ENCODE measurements around the gene CEP192. TPM values are rescaled to one million over a fixed set of nuclear protein-coding genes. Genes with fewer than 3 reads are reported as not detected.
A peak's percentile ranks its signal among the peaks of the same experiment; 100 is the strongest.

CEP192 gene
- total RNA-seq, result 10 to 100 TPM; 36.7 to 40.9 TPM
- polyA plus RNA-seq, result 1 to 10 TPM; 3.0 to 6.7 (median 5.2) TPM
- total RNA-seq, result 69.5 to 152 (median 120) reads per million in 6 experiments

DNA sequence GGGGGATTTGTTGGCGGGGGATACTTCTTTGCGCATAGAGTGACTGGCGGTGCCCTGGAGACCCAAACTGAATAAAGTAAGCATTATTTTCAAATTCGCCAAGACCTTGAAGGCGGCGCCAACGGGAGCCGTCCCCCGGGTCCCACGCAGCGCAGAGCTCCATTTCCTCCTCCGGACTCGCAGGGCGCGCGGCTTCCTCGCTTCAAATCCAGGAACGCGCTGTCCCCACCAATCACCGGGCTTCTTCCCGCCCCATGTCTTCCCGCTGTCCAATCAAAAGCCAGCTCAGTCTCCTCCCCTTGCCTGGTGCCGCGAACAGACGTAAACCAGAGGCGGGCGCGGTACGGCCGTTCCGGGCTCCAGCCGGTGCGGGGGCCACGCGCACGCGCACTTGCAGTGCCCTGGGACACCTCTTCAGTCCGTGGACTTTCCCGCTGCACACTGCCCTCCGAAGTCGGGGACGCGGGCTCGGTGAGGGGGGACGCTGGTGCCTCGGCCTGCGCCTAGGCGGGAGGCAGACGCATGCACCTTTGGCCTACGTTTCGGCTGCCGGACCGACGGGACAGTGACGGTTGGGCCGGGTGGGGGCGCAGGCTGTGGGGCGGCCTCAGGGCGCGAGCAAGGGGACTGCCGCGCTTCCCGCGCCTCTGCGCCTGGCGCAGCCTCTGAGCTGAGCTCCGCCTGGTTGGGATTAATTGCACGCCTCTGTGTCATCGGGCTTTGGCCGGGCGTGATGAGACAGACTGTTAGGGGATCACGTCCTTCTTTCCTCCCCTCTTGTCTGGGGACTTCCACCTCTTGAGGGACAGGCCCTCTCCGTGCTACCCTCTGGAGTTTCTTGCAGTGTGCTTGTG lies at the start of gene CEP192:
CEP192 (plus strand) TSS at position 396 of the 854 bp plus-strand sequence. CDS start 8,063 bp downstream, outside the sequence.
- POLR2A ChIA-PET, result interaction anchor here (0.8 to 3.5 kb wide), 9 partner anchors 9 to 614 kb away, joined by 3 to 41 read pairs (median 7); partner anchors contain the start of genes AFG3L2, CEP76, PSMG2 and PTPN2
- H3K36me3 Mint-ChIP-seq, result peaks cover 0 to 6% (median 0%) of the 10 kb centered on the region in 3 donors
- H3K4me3 Mint-ChIP-seq, result peak within 1 kb of the TSS; percentile 89 to 99 (median 97)
- H3K27me3 Mint-ChIP-seq, result no peaks in the 10 kb centered on the region
- H3K4me1 Mint-ChIP-seq, result peaks cover 18 to 34% (median 20%) of the 10 kb centered on the region in 4 donors
- H3K27ac Mint-ChIP-seq, result peak within 1 kb of the TSS; percentile 84 to 98 (median 94)
- ATAC-seq (peak; percentile 93 to 97), DNase-seq (peak; percentile 95 to 99 (median 97))
- no peaks in the 10 kb centered on the region for H3K9me3 Mint-ChIP-seq

GRCh38 chr18:12943215-12943614 lies 47.9 kb upstream of the CEP192 start:
- ATAC-seq (no peak), DNase-seq (no peak)
- Mint-ChIP-seq H3K4me3 (no peak overlapping the region), H3K27ac (no peak overlapping the region), H3K27me3 (no peaks in the 10 kb centered on the region), H3K4me1 (peaks cover 10 to 23% (median 18%) of the 10 kb centered on the region in 4 donors), H3K36me3 (no peaks in the 10 kb centered on the region), H3K9me3 (no peaks in the 10 kb centered on the region)
- POLR2A ChIA-PET, result no interaction called here

DNA sequence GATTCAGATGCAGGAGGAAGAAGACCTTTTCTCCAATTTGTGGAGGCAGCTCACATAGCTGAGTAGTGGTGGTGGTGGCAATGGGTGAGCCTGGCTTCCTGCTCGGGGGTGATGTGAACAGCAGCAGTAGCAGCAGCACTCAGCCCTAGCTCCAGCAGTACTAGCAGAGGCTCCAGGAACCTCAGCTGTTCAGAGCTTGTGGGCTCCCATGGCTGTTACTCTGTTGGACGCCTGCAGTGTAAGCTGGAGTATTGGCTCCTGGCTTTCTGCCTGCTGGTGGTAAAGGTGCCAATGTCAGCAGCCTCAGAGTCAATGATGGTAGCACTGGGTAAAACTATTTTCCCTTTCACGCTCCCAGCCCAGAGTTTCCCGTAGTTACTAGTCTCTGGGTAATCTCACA lies 46.5 kb upstream of the CEP192 start:
- no peaks in the 10 kb centered on the region for H3K9me3 Mint-ChIP-seq
- peaks cover 0 to 1% (median 0%) of the 10 kb centered on the region in 3 donors for H3K36me3 Mint-ChIP-seq
- H3K4me1 Mint-ChIP-seq, result peaks cover 10 to 34% (median 23%) of the 10 kb centered on the region in 4 donors
- no peak for DNase-seq
- POLR2A ChIA-PET, result interaction anchor here (0.5 kb wide), 1 partner anchor 49 kb away, joined by 3 read pairs; no protein-coding TSS in a partner anchor
- H3K4me3 Mint-ChIP-seq, result no peak overlapping the region
- no peak for ATAC-seq
- H3K27ac Mint-ChIP-seq, result peak overlapping the region in 1 of 10 donors; percentile 19
- H3K27me3 Mint-ChIP-seq, result no peaks in the 10 kb centered on the region

DNA sequence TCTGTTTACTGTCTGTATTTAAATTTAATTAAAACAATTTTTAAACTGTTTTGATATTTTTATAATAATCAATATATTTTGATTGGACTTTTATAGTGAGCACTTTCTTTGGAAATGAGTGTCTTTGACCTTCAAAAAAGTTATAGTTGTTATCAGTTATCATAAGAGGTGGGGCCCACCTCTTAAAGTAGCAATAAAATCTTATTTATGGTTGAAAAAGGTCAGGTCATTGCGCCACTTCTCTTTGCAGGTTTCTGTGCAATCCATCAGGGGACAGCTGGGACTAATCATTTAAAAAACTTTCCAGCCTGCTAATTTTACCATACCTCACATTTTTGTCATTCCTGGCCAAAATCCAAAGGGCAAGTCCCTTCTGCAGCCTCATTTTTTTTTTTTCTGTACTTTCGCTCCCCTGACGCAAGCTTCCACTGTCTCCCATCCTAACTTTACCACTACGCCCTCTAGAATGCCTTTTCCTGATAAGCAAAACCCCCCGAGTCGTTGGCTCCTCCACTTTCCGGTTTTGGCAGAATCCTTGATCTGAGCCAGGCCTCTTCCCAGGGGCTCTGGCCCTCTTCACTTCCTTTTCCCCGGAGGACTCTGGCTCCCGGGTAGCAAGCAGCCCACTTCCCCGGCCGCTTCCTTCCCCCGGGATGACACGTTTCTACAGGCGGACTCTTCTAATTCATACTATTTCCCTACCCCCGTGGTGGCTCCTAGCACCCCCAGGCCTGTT lies 44.4 kb upstream of the CEP192 start:
- Mint-ChIP-seq H3K27me3 (no peaks in the 10 kb centered on the region), H3K4me1 (peaks cover 10 to 53% (median 36%) of the 10 kb centered on the region in 4 donors), H3K9me3 (no peaks in the 10 kb centered on the region), H3K27ac (peak overlapping the region; percentile 90 to 99 (median 98)), H3K4me3 (peak overlapping the region; percentile 93 to 99 (median 98)), H3K36me3 (peaks cover 0 to 2% (median 0%) of the 10 kb centered on the region in 3 donors)
- ATAC-seq (no peak), DNase-seq (peak in 3 of 10 donors; percentile 2 to 7 (median 5))
- POLR2A ChIA-PET, result interaction anchor here (2.1 to 2.6 kb wide), 2 partner anchors 63 to 570 kb away, joined by 23 to 30 read pairs; partner anchors contain the start of genes AFG3L2 and PTPN2

GRCh38 chr18:12947285-12948049 lies 43.7 kb upstream of the CEP192 start, which contains the start of gene SEH1L:
Gene SEH1L, plus strand, starts transcription at chr18:12948011. Its CDS starts 111 bp downstream, at chr18:12948122.
- H3K4me3 Mint-ChIP-seq, result peak within 1 kb of the TSS; percentile 93 to 99 (median 98)
- H3K27ac Mint-ChIP-seq, result peak within 1 kb of the TSS; percentile 91 to 99 (median 98)
- DNase-seq (peak in 9 of 10 donors; percentile 94 to 100 (median 98)), ATAC-seq (peak; percentile 78 to 79)
- no peaks in the 10 kb centered on the region for H3K27me3 Mint-ChIP-seq
- H3K36me3 Mint-ChIP-seq, result peaks cover 0 to 5% (median 0%) of the 10 kb centered on the region in 3 donors
- H3K4me1 Mint-ChIP-seq, result peaks cover 10 to 53% (median 38%) of the 10 kb centered on the region in 4 donors
- H3K9me3 Mint-ChIP-seq, result no peaks in the 10 kb centered on the region
- POLR2A ChIA-PET, result interaction anchor here (0.9 to 2.6 kb wide), 12 partner anchors 36 to 779 kb away, joined by 3 to 41 read pairs (median 6); partner anchors contain the start of genes AFG3L2, CEP192, CEP76 and FAM210A

GRCh38 chr18:12948050-12948804 lies 42.9 kb upstream of the CEP192 start:
- peak; percentile 79 to 81 for ATAC-seq
- peaks cover 0 to 13% (median 0%) of the 10 kb centered on the region in 3 donors for H3K36me3 Mint-ChIP-seq
- no peaks in the 10 kb centered on the region for H3K27me3 Mint-ChIP-seq
- no peaks in the 10 kb centered on the region for H3K9me3 Mint-ChIP-seq
- H3K4me3 Mint-ChIP-seq, result peak overlapping the region; percentile 88 to 99 (median 96)
- DNase-seq, result peak; percentile 96 to 99 (median 98)
- peaks cover 12 to 57% (median 44%) of the 10 kb centered on the region in 4 donors for H3K4me1 Mint-ChIP-seq
- POLR2A ChIA-PET, result interaction anchor here (0.5 to 2.6 kb wide), 20 partner anchors 13 to 1231 kb away, joined by 3 to 41 read pairs (median 4); partner anchors contain the start of genes AFG3L2, CEP192, CEP76 and FAM210A
- H3K27ac Mint-ChIP-seq, result peak overlapping the region; percentile 91 to 99 (median 98)

DNA sequence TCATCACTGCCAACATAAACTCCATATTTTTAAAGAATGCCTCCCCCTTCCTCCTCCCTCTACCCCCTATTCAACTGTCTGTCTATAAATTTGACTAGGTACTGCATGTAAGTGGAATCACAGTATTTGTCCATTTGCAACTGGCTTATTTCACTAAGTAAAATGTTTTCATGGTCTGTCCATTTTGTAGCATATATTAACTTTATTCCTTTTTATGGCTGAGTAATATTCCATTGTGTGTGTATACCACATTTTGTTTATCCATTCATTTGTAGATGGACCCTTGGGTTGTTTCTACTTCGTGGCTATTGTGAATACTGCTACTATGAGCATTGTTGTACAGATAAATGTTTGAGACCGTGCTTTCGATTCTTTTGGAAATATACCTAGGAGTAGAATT lies 32.7 kb upstream of the CEP192 start:
- peaks cover 8 to 67% (median 20%) of the 10 kb centered on the region in 3 donors for H3K36me3 Mint-ChIP-seq
- H3K27ac Mint-ChIP-seq, result no peak overlapping the region
- DNase-seq, result no peak
- no peak overlapping the region for H3K4me3 Mint-ChIP-seq
- peaks cover 8 to 31% (median 21%) of the 10 kb centered on the region in 4 donors for H3K4me1 Mint-ChIP-seq
- no peaks in the 10 kb centered on the region for H3K9me3 Mint-ChIP-seq
- H3K27me3 Mint-ChIP-seq, result no peaks in the 10 kb centered on the region
- no peak for ATAC-seq
- POLR2A ChIA-PET, result no interaction called here

DNA sequence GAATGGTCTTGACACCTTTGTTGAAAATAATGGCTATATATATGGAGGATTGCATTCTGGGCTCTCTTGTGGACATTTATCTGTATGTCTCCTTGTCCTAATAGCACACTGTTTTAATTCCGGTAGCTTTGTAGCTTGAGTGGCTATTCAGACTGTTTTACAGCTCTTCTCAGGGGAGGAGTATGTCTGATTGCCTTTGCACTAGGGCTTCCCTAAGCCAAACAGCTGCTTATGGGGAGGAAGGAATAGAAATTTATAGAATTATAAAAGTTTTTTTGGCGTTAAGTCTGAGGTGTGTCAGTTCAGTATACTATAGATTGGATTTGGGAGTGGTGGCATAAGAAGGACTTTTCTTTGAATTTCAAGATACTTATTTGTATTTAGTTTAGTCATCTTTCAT lies 30.8 kb upstream of the CEP192 start:
- no peak for ATAC-seq
- POLR2A ChIA-PET, result interaction anchor here (0.6 kb wide), 2 partner anchors 16 to 341 kb away, joined by 4 to 5 read pairs; no protein-coding TSS in a partner anchor
- H3K36me3 Mint-ChIP-seq, result peaks cover 8 to 74% (median 31%) of the 10 kb centered on the region in 3 donors
- no peaks in the 10 kb centered on the region for H3K9me3 Mint-ChIP-seq
- DNase-seq, result no peak
- H3K4me1 Mint-ChIP-seq, result peaks cover 5 to 25% (median 16%) of the 10 kb centered on the region in 4 donors
- H3K27me3 Mint-ChIP-seq, result no peaks in the 10 kb centered on the region
- H3K4me3 Mint-ChIP-seq, result no peak overlapping the region
- H3K27ac Mint-ChIP-seq, result peak overlapping the region in 1 of 10 donors; percentile 34

GRCh38 chr18:12960853-12961397 lies 30.2 kb upstream of the CEP192 start:
- Mint-ChIP-seq H3K27ac (no peak overlapping the region), H3K9me3 (no peaks in the 10 kb centered on the region), H3K4me1 (peaks cover 5 to 25% (median 15%) of the 10 kb centered on the region in 4 donors), H3K36me3 (peaks cover 8 to 75% (median 34%) of the 10 kb centered on the region in 3 donors), H3K27me3 (no peaks in the 10 kb centered on the region), H3K4me3 (peak overlapping the region in 1 of 10 donors; percentile 43)
- no peak for ATAC-seq
- DNase-seq, result no peak
- POLR2A ChIA-PET, result interaction anchor here (1.0 kb wide), 1 partner anchor 12 kb away, joined by 3 read pairs; no protein-coding TSS in a partner anchor

GRCh38 chr18:12963069-12963468 lies 28.1 kb upstream of the CEP192 start:
- H3K27ac Mint-ChIP-seq, result no peak overlapping the region
- peaks cover 5 to 75% (median 40%) of the 10 kb centered on the region in 3 donors for H3K36me3 Mint-ChIP-seq
- H3K9me3 Mint-ChIP-seq, result no peaks in the 10 kb centered on the region
- peaks cover 8 to 26% (median 16%) of the 10 kb centered on the region in 4 donors for H3K4me1 Mint-ChIP-seq
- no peaks in the 10 kb centered on the region for H3K27me3 Mint-ChIP-seq
- ATAC-seq (no peak), DNase-seq (no peak)
- H3K4me3 Mint-ChIP-seq, result no peak overlapping the region
- POLR2A ChIA-PET, result interaction anchor here (0.7 kb wide), 1 partner anchor 139 kb away, joined by 3 read pairs; no protein-coding TSS in a partner anchor
